GM18508 (cell line): ENCODE data around the gene MAPRE2.

Experiments used
- ATAC-seq: cut with Tn5 transposase; IDR thresholded peaks from one replicate; pipeline ENCODE4 v1.9.1; 2021; ENCODE audit warnings: moderate number of reproducible peaks; ENCODE audit not compliant: insufficient read depth, unreplicated experiment

MAPRE2 gene

GRCh38 chr18:35030277-35030989 is 10.8 kb upstream of the MAPRE2 start:
- no peak for ATAC-seq

- no peak for ATAC-seq
Measured at GRCh38 chr18:35032113-35032512, 9.1 kb upstream of the MAPRE2 start.

- no peak for ATAC-seq
Measured at GRCh38 chr18:35038029-35038428, 3.2 kb upstream of the MAPRE2 start.

- ATAC-seq: peak; percentile 35
Measured at GRCh38 chr18:35038881-35039491, 2.2 kb upstream of the MAPRE2 start.

- no peak for ATAC-seq
Measured at GRCh38 chr18:35040638-35040987, 600 bp upstream of the MAPRE2 start.

- ATAC-seq: no peak
Measured at GRCh38 chr18:35041815-35042387, 688 bp downstream of the MAPRE2 start.

GRCh38 chr18:35042389-35043071 is 1.3 kb downstream of the MAPRE2 start:
- no peak for ATAC-seq

- ATAC-seq: no peak
Measured at GRCh38 chr18:35043207-35043606, 2.0 kb downstream of the MAPRE2 start.

- ATAC-seq: no peak
Measured at GRCh38 chr18:35045121-35045520, 3.9 kb downstream of the MAPRE2 start.

- no peak for ATAC-seq
Measured at GRCh38 chr18:35045806-35046205, 4.6 kb downstream of the MAPRE2 start.

- no peak for ATAC-seq
Measured at GRCh38 chr18:35047697-35048292, 6.6 kb downstream of the MAPRE2 start.

- no peak for ATAC-seq
Measured at GRCh38 chr18:35049111-35050027, 8.2 kb downstream of the MAPRE2 start.

GRCh38 chr18:35050028-35050546 is 8.9 kb downstream of the MAPRE2 start:
- ATAC-seq: peak; percentile 34

GRCh38 chr18:35050705-35051195 is 9.5 kb downstream of the MAPRE2 start:
- ATAC-seq: no peak

- ATAC-seq: no peak
Measured at GRCh38 chr18:35051641-35052377, 10.6 kb downstream of the MAPRE2 start.

GRCh38 chr18:35054401-35054800 is 13.2 kb downstream of the MAPRE2 start:
- no peak for ATAC-seq

- no peak for ATAC-seq
Measured at GRCh38 chr18:35055105-35055504, 13.9 kb downstream of the MAPRE2 start.

- no peak for ATAC-seq
Measured at GRCh38 chr18:35055726-35056125, 14.5 kb downstream of the MAPRE2 start.
